Activated CD4-positive, CD25-positive, alpha-beta regulatory T cell treated with anti-CD3 and anti-CD28 coated beads, Interleukin-2, amount 50 U/mL, for 16 hours (primary cell): ENCODE data around the gene CST9.
"Not testable (repeated sequence)": the region's sequence is repeated elsewhere in the genome, so short reads cannot be mapped to it uniquely, and the experiment has no call there.

Source experiments
- DNase-seq: peaks from one replicate; pipeline ENCODE4 v3.0.0-alpha.2; 2020; ENCODE audit warnings: low read depth, low spot score

CST9 gene

GRCh38 chr20:23587631-23588030, 18.1 kb downstream of the CST9 start:
- DNase-seq: no peak

- no peak for DNase-seq
These were observed 18.8 kb downstream of the CST9 start for GRCh38 chr20:23586735-23587525.

- DNase-seq: no peak
These were observed 19.6 kb downstream of the CST9 start for GRCh38 chr20:23585808-23586734.

- DNase-seq: no peak
These were observed 20.3 kb downstream of the CST9 start for GRCh38 chr20:23585449-23585807.

- no peak for DNase-seq
These were observed 21.1 kb downstream of the CST9 start for GRCh38 chr20:23584434-23585199.

GRCh38 chr20:23583526-23583925, 22.2 kb downstream of the CST9 start:
- DNase-seq: no peak

GRCh38 chr20:23582293-23582692, 23.4 kb downstream of the CST9 start:
- no peak for DNase-seq

GRCh38 chr20:23581833-23582232, 23.9 kb downstream of the CST9 start:
- not testable (repeated sequence) for DNase-seq

- no peak for DNase-seq
These were observed 30.7 kb downstream of the CST9 start for GRCh38 chr20:23574977-23575376.

- no peak for DNase-seq
These were observed 35.4 kb downstream of the CST9 start for GRCh38 chr20:23570178-23570760.

- no peak for DNase-seq
These were observed 36.1 kb downstream of the CST9 start for GRCh38 chr20:23569570-23569969.

GRCh38 chr20:23568971-23569330, 36.8 kb downstream of the CST9 start:
- no peak for DNase-seq

GRCh38 chr20:23568320-23568970, 37.3 kb downstream of the CST9 start, which contains the start of gene CST9L:
Gene CST9L, minus strand, starts transcription at chr20:23568484. Its CDS starts 34 bp downstream, at chr20:23568450.
- DNase-seq: no peak

GRCh38 chr20:23566199-23566932, 39.4 kb downstream of the CST9 start:
- DNase-seq: no peak

- no peak for DNase-seq
These were observed 40.1 kb downstream of the CST9 start for GRCh38 chr20:23565503-23566045.

GRCh38 chr20:23564927-23565326, 40.8 kb downstream of the CST9 start:
- DNase-seq: no peak

GRCh38 chr20:23562721-23563342, 42.9 kb downstream of the CST9 start:
- no peak for DNase-seq

- no peak for DNase-seq
These were observed 51.3 kb downstream of the CST9 start for GRCh38 chr20:23554401-23554800.
